ENCODE measurements around the gene NIF3L1. TPM values are rescaled to one million over a fixed set of nuclear protein-coding genes. Genes with fewer than 3 reads are reported as not detected.
"Not testable (repeated sequence)": the region's sequence is repeated elsewhere in the genome, so short reads cannot be mapped to it uniquely, and the experiment has no call there.

The NIF3L1 gene
- total and polyA plus RNA-seq, 4 donors, result 32.1 to 38.9 (median 35.5) TPM

GRCh38 chr2:200871151-200871550, 18.0 kb upstream of the NIF3L1 start:
- no peak for DNase-seq (ENCODE audit: low read depth in 4 of 6, low spot score in 6 of 6)
- no CpG with 5 or more reads among the region's 3 CpGs for WGBS (ENCODE audit: insufficient coverage)
- H3K27ac ChIP-seq (ENCODE audit: low read depth, low read length), result no peak overlapping the region
- no peak overlapping the region for H3K4me3 ChIP-seq (ENCODE audit: low read depth, low read length)
- H3K36me3 ChIP-seq (ENCODE audit: control insufficient read depth, insufficient read depth, low read length), result peaks cover 31% of the 10 kb centered on the region
- no peaks in the 10 kb centered on the region for H3K4me1 ChIP-seq (ENCODE audit: control insufficient read depth, insufficient read depth, low read length)
- H3K27me3 ChIP-seq (ENCODE audit: control insufficient read depth, insufficient read depth, low read length), result no peaks in the 10 kb centered on the region
- H3K9me3 ChIP-seq (ENCODE audit: control insufficient read depth, insufficient read depth, low read length), result no peaks in the 10 kb centered on the region

GRCh38 chr2:200873560-200873959, 15.6 kb upstream of the NIF3L1 start:
- H3K4me1 ChIP-seq (ENCODE audit: control insufficient read depth, insufficient read depth, low read length), result no peaks in the 10 kb centered on the region
- no peaks in the 10 kb centered on the region for H3K9me3 ChIP-seq (ENCODE audit: control insufficient read depth, insufficient read depth, low read length)
- no peak overlapping the region for H3K27ac ChIP-seq (ENCODE audit: low read depth, low read length)
- DNase-seq (ENCODE audit: low read depth in 4 of 6, low spot score in 6 of 6), result no peak
- 100% methylated on average over 4 of the region's 6 CpGs for WGBS (ENCODE audit: insufficient coverage)
- H3K4me3 ChIP-seq (ENCODE audit: low read depth, low read length), result no peak overlapping the region
- H3K36me3 ChIP-seq (ENCODE audit: control insufficient read depth, insufficient read depth, low read length), result peaks cover 44% of the 10 kb centered on the region
- no peaks in the 10 kb centered on the region for H3K27me3 ChIP-seq (ENCODE audit: control insufficient read depth, insufficient read depth, low read length)

GRCh38 chr2:200877443-200877842, 11.7 kb upstream of the NIF3L1 start:
- no peaks in the 10 kb centered on the region for H3K9me3 ChIP-seq (ENCODE audit: control insufficient read depth, insufficient read depth, low read length)
- H3K27ac ChIP-seq (ENCODE audit: low read depth, low read length), result no peak overlapping the region
- H3K36me3 ChIP-seq (ENCODE audit: control insufficient read depth, insufficient read depth, low read length), result peaks cover 49% of the 10 kb centered on the region
- H3K4me3 ChIP-seq (ENCODE audit: low read depth, low read length), result no peak overlapping the region
- no peaks in the 10 kb centered on the region for H3K4me1 ChIP-seq (ENCODE audit: control insufficient read depth, insufficient read depth, low read length)
- no peaks in the 10 kb centered on the region for H3K27me3 ChIP-seq (ENCODE audit: control insufficient read depth, insufficient read depth, low read length)
- no peak for DNase-seq (ENCODE audit: low read depth in 4 of 6, low spot score in 6 of 6)

GRCh38 chr2:200878289-200878880, 10.8 kb upstream of the NIF3L1 start:
- H3K27me3 ChIP-seq (ENCODE audit: control insufficient read depth, insufficient read depth, low read length), result no peaks in the 10 kb centered on the region
- no peak for DNase-seq (ENCODE audit: low read depth in 4 of 6, low spot score in 6 of 6)
- no CpG with 5 or more reads among the region's 2 CpGs for WGBS (ENCODE audit: insufficient coverage)
- no peak overlapping the region for H3K4me3 ChIP-seq (ENCODE audit: low read depth, low read length)
- no peaks in the 10 kb centered on the region for H3K9me3 ChIP-seq (ENCODE audit: control insufficient read depth, insufficient read depth, low read length)
- H3K36me3 ChIP-seq (ENCODE audit: control insufficient read depth, insufficient read depth, low read length), result peaks cover 51% of the 10 kb centered on the region
- no peak overlapping the region for H3K27ac ChIP-seq (ENCODE audit: low read depth, low read length)
- no peaks in the 10 kb centered on the region for H3K4me1 ChIP-seq (ENCODE audit: control insufficient read depth, insufficient read depth, low read length)

- H3K27ac ChIP-seq (ENCODE audit: low read depth, low read length); DNase-seq (ENCODE audit: low read depth in 4 of 6, low spot score in 6 of 6); H3K27me3 ChIP-seq (ENCODE audit: control insufficient read depth, insufficient read depth, low read length); H3K4me3 ChIP-seq (ENCODE audit: low read depth, low read length); H3K9me3 ChIP-seq (ENCODE audit: control insufficient read depth, insufficient read depth, low read length); H3K4me1 ChIP-seq (ENCODE audit: control insufficient read depth, insufficient read depth, low read length): not testable (repeated sequence)
- no CpG with 5 or more reads among the region's 2 CpGs for WGBS (ENCODE audit: insufficient coverage)
- peaks cover 43% of the 10 kb centered on the region for H3K36me3 ChIP-seq (ENCODE audit: control insufficient read depth, insufficient read depth, low read length)
Measured at GRCh38 chr2:200881715-200882249, 7.4 kb upstream of the NIF3L1 start.

GRCh38 chr2:200899482-200899881, 10.3 kb downstream of the NIF3L1 start:
- Histone ChIP-seq H3K27me3 (ENCODE audit: control insufficient read depth, insufficient read depth, low read length) (no peaks in the 10 kb centered on the region), H3K4me1 (ENCODE audit: control insufficient read depth, insufficient read depth, low read length) (no peaks in the 10 kb centered on the region), H3K36me3 (ENCODE audit: control insufficient read depth, insufficient read depth, low read length) (peaks cover 25% of the 10 kb centered on the region), H3K9me3 (ENCODE audit: control insufficient read depth, insufficient read depth, low read length) (no peaks in the 10 kb centered on the region), H3K27ac (ENCODE audit: low read depth, low read length) (no peak overlapping the region), H3K4me3 (ENCODE audit: low read depth, low read length) (no peak overlapping the region)
- DNase-seq (ENCODE audit: low read depth in 4 of 6, low spot score in 6 of 6), result no peak

GRCh38 chr2:200901459-200902072, 12.4 kb downstream of the NIF3L1 start:
- no peaks in the 10 kb centered on the region for H3K27me3 ChIP-seq (ENCODE audit: control insufficient read depth, insufficient read depth, low read length)
- peak in 5 of 6 donors; percentile 29 to 90 (median 54) for DNase-seq (ENCODE audit: low read depth in 4 of 6, low spot score in 6 of 6)
- WGBS (ENCODE audit: insufficient coverage), result no CpG with 5 or more reads among the region's 4 CpGs
- no peaks in the 10 kb centered on the region for H3K4me1 ChIP-seq (ENCODE audit: control insufficient read depth, insufficient read depth, low read length)
- peaks cover 24% of the 10 kb centered on the region for H3K36me3 ChIP-seq (ENCODE audit: control insufficient read depth, insufficient read depth, low read length)
- H3K27ac ChIP-seq (ENCODE audit: low read depth, low read length), result no peak overlapping the region
- H3K9me3 ChIP-seq (ENCODE audit: control insufficient read depth, insufficient read depth, low read length), result no peaks in the 10 kb centered on the region
- no peak overlapping the region for H3K4me3 ChIP-seq (ENCODE audit: low read depth, low read length)

GRCh38 chr2:200905618-200906296, 16.6 kb downstream of the NIF3L1 start:
- Histone ChIP-seq H3K4me1 (ENCODE audit: control insufficient read depth, insufficient read depth, low read length) (no peaks in the 10 kb centered on the region), H3K27ac (ENCODE audit: low read depth, low read length) (no peak overlapping the region), H3K9me3 (ENCODE audit: control insufficient read depth, insufficient read depth, low read length) (no peaks in the 10 kb centered on the region), H3K36me3 (ENCODE audit: control insufficient read depth, insufficient read depth, low read length) (peaks cover 39% of the 10 kb centered on the region), H3K4me3 (ENCODE audit: low read depth, low read length) (no peak overlapping the region), H3K27me3 (ENCODE audit: control insufficient read depth, insufficient read depth, low read length) (no peaks in the 10 kb centered on the region)
- peak; percentile 15 to 80 (median 43) for DNase-seq (ENCODE audit: low read depth in 4 of 6, low spot score in 6 of 6)
- no CpG with 5 or more reads among the region's 2 CpGs for WGBS (ENCODE audit: insufficient coverage)

GRCh38 chr2:200909958-200910357, 20.8 kb downstream of the NIF3L1 start:
- H3K27ac ChIP-seq (ENCODE audit: low read depth, low read length), result no peak overlapping the region
- H3K9me3 ChIP-seq (ENCODE audit: control insufficient read depth, insufficient read depth, low read length), result no peaks in the 10 kb centered on the region
- 100% methylated on average over 1 of the region's 4 CpGs for WGBS (ENCODE audit: insufficient coverage)
- H3K27me3 ChIP-seq (ENCODE audit: control insufficient read depth, insufficient read depth, low read length), result no peaks in the 10 kb centered on the region
- no peak for DNase-seq (ENCODE audit: low read depth in 4 of 6, low spot score in 6 of 6)
- no peak overlapping the region for H3K4me3 ChIP-seq (ENCODE audit: low read depth, low read length)
- H3K4me1 ChIP-seq (ENCODE audit: control insufficient read depth, insufficient read depth, low read length), result no peaks in the 10 kb centered on the region
- H3K36me3 ChIP-seq (ENCODE audit: control insufficient read depth, insufficient read depth, low read length), result peaks cover 39% of the 10 kb centered on the region

GRCh38 chr2:200913654-200914053, 24.5 kb downstream of the NIF3L1 start:
- no peak overlapping the region for H3K27ac ChIP-seq (ENCODE audit: low read depth, low read length)
- no peaks in the 10 kb centered on the region for H3K27me3 ChIP-seq (ENCODE audit: control insufficient read depth, insufficient read depth, low read length)
- peaks cover 36% of the 10 kb centered on the region for H3K36me3 ChIP-seq (ENCODE audit: control insufficient read depth, insufficient read depth, low read length)

More at GRCh38 chr2:200913654-200914053, 24.5 kb downstream of the NIF3L1 start:
- no peak for DNase-seq (ENCODE audit: low read depth in 4 of 6, low spot score in 6 of 6)
- no peaks in the 10 kb centered on the region for H3K4me1 ChIP-seq (ENCODE audit: control insufficient read depth, insufficient read depth, low read length)
- H3K9me3 ChIP-seq (ENCODE audit: control insufficient read depth, insufficient read depth, low read length), result no peaks in the 10 kb centered on the region
- H3K4me3 ChIP-seq (ENCODE audit: low read depth, low read length), result no peak overlapping the region
